ENCODE data around the gene ZNF135.

Gene ZNF135

DNA sequence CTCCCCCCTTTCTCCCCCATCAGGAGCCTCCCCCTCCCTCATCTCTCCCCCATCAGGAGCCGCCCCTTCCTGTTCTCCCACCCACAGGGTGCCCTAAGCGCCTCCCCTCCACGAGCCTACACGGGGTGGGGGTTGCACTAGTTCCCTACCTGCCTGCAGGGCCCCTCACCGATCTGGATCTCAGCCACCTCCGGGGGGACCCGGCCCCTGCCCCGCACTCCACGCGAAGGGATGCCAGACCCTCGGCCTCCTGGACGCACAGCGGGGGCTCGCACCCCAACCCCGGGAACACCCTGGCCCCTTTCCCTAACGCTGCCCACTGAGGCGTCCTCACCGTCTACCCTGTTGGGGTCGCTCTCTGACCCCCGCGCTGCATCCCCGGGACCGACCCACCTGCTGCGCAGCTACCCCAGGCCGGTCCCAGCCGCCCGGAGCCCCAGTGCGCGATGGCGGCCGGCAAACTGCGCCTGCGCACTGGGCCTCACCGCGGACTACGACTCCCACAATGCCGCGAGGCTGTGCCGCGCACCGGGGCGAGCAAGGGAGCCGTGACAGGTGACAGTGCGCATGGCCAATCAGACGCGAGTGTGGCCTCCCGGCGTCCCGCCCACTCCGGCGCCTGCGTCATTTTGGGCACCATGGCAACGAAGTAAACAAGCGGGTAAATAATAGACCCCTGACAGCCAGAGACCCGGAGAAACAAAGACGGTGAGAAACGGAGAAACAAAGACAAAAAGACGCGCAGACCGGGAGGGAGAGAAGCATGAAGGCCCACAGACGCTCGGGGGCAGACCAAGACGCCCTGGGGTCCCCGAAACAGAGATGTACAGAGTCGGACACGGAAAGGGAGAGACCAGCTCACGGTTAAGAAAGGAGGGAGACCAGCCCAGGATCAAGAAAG is 38.9 kb downstream of the ZNF135 start, which contains the start of gene ZSCAN18:
Gene ZSCAN18 (minus strand): TSS at position 451 of the 901 bp plus-strand sequence. CDS start 7,964 bp downstream, outside the sequence.
- peak within 1 kb of the TSS; percentile 73 for H2BK120ac ChIP-seq (ENCODE audit: low read depth, low read length)
- H4K8ac ChIP-seq (ENCODE audit: low read depth, low read length): peak within 1 kb of the TSS; percentile 52
- peak within 1 kb of the TSS; percentile 99 for H3K14ac ChIP-seq (ENCODE audit: low read length)
- H2AFZ ChIP-seq (ENCODE audit: low read length): peak within 1 kb of the TSS; percentile 90
- H3K4me3 ChIP-seq (ENCODE audit: low read length in 2 of 2): peak within 1 kb of the TSS; percentile 88 to 93
- no peaks in the 10 kb centered on the region for H3K27me3 ChIP-seq (ENCODE audit: control insufficient read depth in 3 of 3, insufficient read depth in 3 of 3, low read depth in 1 of 3, low read length in 3 of 3)
- H3K36me3 ChIP-seq (replicated peaks in 1 of 2; ENCODE audit: control insufficient read depth in 2 of 2, insufficient read depth in 2 of 2, low read length in 2 of 2): peaks cover 14 to 39% of the 10 kb centered on the region in 2 donors
- H3K23ac ChIP-seq (ENCODE audit: low read depth, low read length, poor library complexity): peak within 1 kb of the TSS; percentile 97
- no peak within 1 kb of the TSS for H4K91ac ChIP-seq (ENCODE audit: low read depth, low read length, poor library complexity)
- H2AK5ac ChIP-seq (ENCODE audit: low read depth, low read length): peak within 1 kb of the TSS; percentile 98
- peak within 1 kb of the TSS; percentile 91 for H2BK5ac ChIP-seq (ENCODE audit: low read length)
- peak within 1 kb of the TSS; percentile 75 for H2BK15ac ChIP-seq (ENCODE audit: low read length)
- peaks cover 4 to 7% of the 10 kb centered on the region in 2 donors for H3K4me1 ChIP-seq (ENCODE audit: control insufficient read depth in 2 of 2, insufficient read depth in 1 of 2, low read depth in 1 of 2, low read length in 2 of 2)
- peaks cover 19 to 67% of the 10 kb centered on the region in 2 donors for H3K9me3 ChIP-seq (replicated peaks in 1 of 2; ENCODE audit: control insufficient read depth in 2 of 2, insufficient read depth in 1 of 2, low read depth in 1 of 2, low read length in 2 of 2)
- peak within 1 kb of the TSS; percentile 98 for H3K9ac ChIP-seq (ENCODE audit: low read depth, low read length, poor library complexity)
- WGBS, 2 donors (ENCODE audit: extremely low coverage in 2 of 2, insufficient read length in 2 of 2, insufficient replicate concordance in 1 of 2): no CpG with 5 or more reads among the region's 67 CpGs
- no peak within 1 kb of the TSS for H2BK12ac ChIP-seq (ENCODE audit: low read length)
- peak within 1 kb of the TSS; percentile 100 for H3K18ac ChIP-seq (ENCODE audit: low read length)
- peak; percentile 100 for DNase-seq (ENCODE audit: low spot score)
- peak within 1 kb of the TSS; percentile 66 for H3K4me2 ChIP-seq (ENCODE audit: insufficient read depth, low read length, poor library complexity, severe bottlenecking)
- H3K4ac ChIP-seq (ENCODE audit: low read length): peak within 1 kb of the TSS; percentile 76
- H3K27ac ChIP-seq (replicated peaks; ENCODE audit: low read length): peak within 1 kb of the TSS; percentile 90
- H3K79me1 ChIP-seq (ENCODE audit: low read depth, low read length): peaks cover 30% of the 10 kb centered on the region

DNA sequence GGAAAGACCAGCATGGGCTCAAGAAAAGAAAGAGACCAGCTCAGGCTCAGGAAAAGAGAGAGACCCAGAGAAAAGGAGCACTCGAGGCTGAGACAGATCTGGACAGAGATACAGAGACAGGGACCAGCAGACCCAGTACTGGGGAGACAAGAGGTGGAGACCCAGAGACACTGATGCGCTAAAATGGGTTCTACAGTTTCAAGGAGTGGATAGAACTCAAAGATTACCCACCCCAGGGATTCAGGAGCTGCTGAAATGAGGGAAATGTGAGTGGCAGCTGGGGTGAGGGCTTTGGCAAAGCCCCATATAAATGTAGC is 39.6 kb downstream of the ZNF135 start:
- Histone ChIP-seq H2BK12ac (ENCODE audit: low read length) (no peak overlapping the region), H4K8ac (ENCODE audit: low read depth, low read length) (no peak overlapping the region), H3K27ac (replicated peaks; ENCODE audit: low read length) (peak overlapping the region; percentile 90), H3K36me3 (replicated peaks in 1 of 2; ENCODE audit: control insufficient read depth in 2 of 2, insufficient read depth in 2 of 2, low read length in 2 of 2) (peaks cover 11 to 33% of the 10 kb centered on the region in 2 donors), H2BK120ac (ENCODE audit: low read depth, low read length) (no peak overlapping the region), H3K4me1 (ENCODE audit: control insufficient read depth in 2 of 2, insufficient read depth in 1 of 2, low read depth in 1 of 2, low read length in 2 of 2) (peaks cover 4 to 7% of the 10 kb centered on the region in 2 donors), H3K18ac (ENCODE audit: low read length) (peak overlapping the region; percentile 69), H3K4me3 (ENCODE audit: low read length in 2 of 2) (peak overlapping the region; percentile 75 to 88), H3K27me3 (ENCODE audit: control insufficient read depth in 3 of 3, insufficient read depth in 3 of 3, low read depth in 1 of 3, low read length in 3 of 3) (no peaks in the 10 kb centered on the region), H3K4me2 (ENCODE audit: insufficient read depth, low read length, poor library complexity, severe bottlenecking) (peak overlapping the region; percentile 62), H2BK15ac (ENCODE audit: low read length) (no peak overlapping the region), H4K91ac (ENCODE audit: low read depth, low read length, poor library complexity) (no peak overlapping the region), H3K9ac (ENCODE audit: low read depth, low read length, poor library complexity) (no peak overlapping the region), H3K4ac (ENCODE audit: low read length) (no peak overlapping the region), H3K14ac (ENCODE audit: low read length) (no peak overlapping the region), H2AK5ac (ENCODE audit: low read depth, low read length) (no peak overlapping the region), H3K79me1 (ENCODE audit: low read depth, low read length) (peaks cover 26% of the 10 kb centered on the region), H2AFZ (ENCODE audit: low read length) (peak overlapping the region; percentile 90), H3K9me3 (replicated peaks in 1 of 2; ENCODE audit: control insufficient read depth in 2 of 2, insufficient read depth in 1 of 2, low read depth in 1 of 2, low read length in 2 of 2) (peaks cover 19 to 64% of the 10 kb centered on the region in 2 donors), H2BK5ac (ENCODE audit: low read length) (no peak overlapping the region), H3K23ac (ENCODE audit: low read depth, low read length, poor library complexity) (no peak overlapping the region)
- DNase-seq (ENCODE audit: low spot score): no peak
- WGBS, 2 donors (ENCODE audit: extremely low coverage in 2 of 2, insufficient read length in 2 of 2, insufficient replicate concordance in 1 of 2): no CpG with 5 or more reads among the region's 2 CpGs

DNA sequence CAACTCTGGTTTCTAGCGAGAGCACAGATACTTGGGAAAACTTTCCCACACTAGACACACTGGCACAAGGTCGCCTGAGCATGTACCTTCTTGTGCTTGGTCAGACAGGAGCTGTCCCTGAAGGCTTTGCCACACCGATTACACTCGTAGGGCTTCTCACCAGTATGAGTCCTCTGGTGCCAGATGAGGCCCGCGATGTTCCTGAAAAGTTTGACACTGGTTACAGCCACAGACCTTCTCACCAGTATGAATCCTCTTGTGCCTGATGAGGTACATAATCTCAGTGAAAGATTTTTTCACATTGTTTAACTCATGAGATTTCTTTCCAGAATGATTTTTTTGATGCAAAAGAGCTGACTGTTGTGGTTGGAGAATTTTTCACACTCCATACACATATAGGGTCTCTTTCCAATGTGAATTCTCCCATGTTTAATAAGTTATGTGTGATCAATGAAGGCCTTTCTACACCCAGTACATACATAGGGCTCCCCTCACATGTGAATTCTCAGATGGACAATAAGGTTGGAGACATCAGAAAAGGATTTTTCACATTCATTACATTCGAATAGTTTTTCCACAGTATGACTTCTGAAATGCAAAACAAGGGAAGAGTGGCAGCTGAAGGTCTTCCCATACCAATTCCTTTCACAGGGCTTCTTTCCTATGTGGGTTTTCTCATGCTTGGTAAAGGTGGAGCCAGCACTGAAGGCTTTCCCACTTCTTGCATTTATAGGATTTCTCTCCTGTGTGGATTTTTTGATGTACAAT is 48.9 kb downstream of the ZNF135 start:
- WGBS, 2 donors (ENCODE audit: extremely low coverage in 2 of 2, insufficient read length in 2 of 2, insufficient replicate concordance in 1 of 2): no CpG with 5 or more reads among the region's 7 CpGs
- no peaks in the 10 kb centered on the region for H3K4me1 ChIP-seq (ENCODE audit: control insufficient read depth in 2 of 2, insufficient read depth in 1 of 2, low read depth in 1 of 2, low read length in 2 of 2)
- no peak overlapping the region for H2BK15ac ChIP-seq (ENCODE audit: low read length)
- H2BK5ac ChIP-seq (ENCODE audit: low read length): no peak overlapping the region
- H2BK120ac ChIP-seq (ENCODE audit: low read depth, low read length): no peak overlapping the region
- H4K91ac ChIP-seq (ENCODE audit: low read depth, low read length, poor library complexity): no peak overlapping the region
- no peak overlapping the region for H3K23ac ChIP-seq (ENCODE audit: low read depth, low read length, poor library complexity)
- no peaks in the 10 kb centered on the region for H3K79me1 ChIP-seq (ENCODE audit: low read depth, low read length)
- peak overlapping the region in 1 of 2 donors; percentile 30 for H3K4me3 ChIP-seq (ENCODE audit: low read length in 2 of 2)
- H3K9ac ChIP-seq (ENCODE audit: low read depth, low read length, poor library complexity): no peak overlapping the region
- no peak overlapping the region for H2AFZ ChIP-seq (ENCODE audit: low read length)
- H3K9me3 ChIP-seq (replicated peaks in 1 of 2; ENCODE audit: control insufficient read depth in 2 of 2, insufficient read depth in 1 of 2, low read depth in 1 of 2, low read length in 2 of 2): peaks cover 29 to 58% of the 10 kb centered on the region in 2 donors
- H3K27ac ChIP-seq (replicated peaks; ENCODE audit: low read length): no peak overlapping the region
- H2BK12ac ChIP-seq (ENCODE audit: low read length): no peak overlapping the region
- no peak overlapping the region for H4K8ac ChIP-seq (ENCODE audit: low read depth, low read length)
- no peak overlapping the region for H3K18ac ChIP-seq (ENCODE audit: low read length)
- H3K36me3 ChIP-seq (replicated peaks in 1 of 2; ENCODE audit: control insufficient read depth in 2 of 2, insufficient read depth in 2 of 2, low read length in 2 of 2): no peaks in the 10 kb centered on the region
- no peaks in the 10 kb centered on the region for H3K27me3 ChIP-seq (ENCODE audit: control insufficient read depth in 3 of 3, insufficient read depth in 3 of 3, low read depth in 1 of 3, low read length in 3 of 3)
- H3K14ac ChIP-seq (ENCODE audit: low read length): no peak overlapping the region
- no peak overlapping the region for H3K4me2 ChIP-seq (ENCODE audit: insufficient read depth, low read length, poor library complexity, severe bottlenecking)
- no peak overlapping the region for H2AK5ac ChIP-seq (ENCODE audit: low read depth, low read length)
- DNase-seq (ENCODE audit: low spot score): no peak
- no peak overlapping the region for H3K4ac ChIP-seq (ENCODE audit: low read length)

DNA sequence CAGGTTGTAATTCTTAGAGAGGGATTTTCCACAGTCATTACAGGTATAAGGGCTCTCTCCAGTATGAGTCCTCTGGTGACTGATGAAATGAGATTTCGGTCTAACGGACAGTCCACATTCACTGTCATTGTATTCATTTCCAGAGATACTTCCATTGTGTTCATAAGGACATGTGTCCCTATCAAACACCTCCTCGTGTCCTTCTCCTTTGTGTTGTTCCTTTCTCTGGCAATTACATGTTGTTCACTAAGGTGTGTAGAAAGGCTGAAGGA is 49.4 kb downstream of the ZNF135 start:
- H2AK5ac ChIP-seq (ENCODE audit: low read depth, low read length): no peak overlapping the region
- WGBS, 2 donors (ENCODE audit: extremely low coverage in 2 of 2, insufficient read length in 2 of 2, insufficient replicate concordance in 1 of 2): no CpG with 5 or more reads among the region's 3 CpGs
- no peak overlapping the region for H3K4me3 ChIP-seq (ENCODE audit: low read length in 2 of 2)
- no peak overlapping the region for H4K8ac ChIP-seq (ENCODE audit: low read depth, low read length)
- H2BK120ac ChIP-seq (ENCODE audit: low read depth, low read length): no peak overlapping the region
- peaks cover 32 to 60% of the 10 kb centered on the region in 2 donors for H3K9me3 ChIP-seq (replicated peaks in 1 of 2; ENCODE audit: control insufficient read depth in 2 of 2, insufficient read depth in 1 of 2, low read depth in 1 of 2, low read length in 2 of 2)
- H3K27me3 ChIP-seq (ENCODE audit: control insufficient read depth in 3 of 3, insufficient read depth in 3 of 3, low read depth in 1 of 3, low read length in 3 of 3): no peaks in the 10 kb centered on the region
- H4K91ac ChIP-seq (ENCODE audit: low read depth, low read length, poor library complexity): no peak overlapping the region
- no peak overlapping the region for H2AFZ ChIP-seq (ENCODE audit: low read length)
- H2BK5ac ChIP-seq (ENCODE audit: low read length): no peak overlapping the region
- H2BK15ac ChIP-seq (ENCODE audit: low read length): no peak overlapping the region
- no peak overlapping the region for H3K14ac ChIP-seq (ENCODE audit: low read length)
- H2BK12ac ChIP-seq (ENCODE audit: low read length): no peak overlapping the region
- no peak overlapping the region for H3K18ac ChIP-seq (ENCODE audit: low read length)
- no peaks in the 10 kb centered on the region for H3K36me3 ChIP-seq (replicated peaks in 1 of 2; ENCODE audit: control insufficient read depth in 2 of 2, insufficient read depth in 2 of 2, low read length in 2 of 2)
- DNase-seq (ENCODE audit: low spot score): no peak
- no peak overlapping the region for H3K27ac ChIP-seq (replicated peaks; ENCODE audit: low read length)
- H3K4me2 ChIP-seq (ENCODE audit: insufficient read depth, low read length, poor library complexity, severe bottlenecking): no peak overlapping the region
- no peaks in the 10 kb centered on the region for H3K79me1 ChIP-seq (ENCODE audit: low read depth, low read length)
- H3K23ac ChIP-seq (ENCODE audit: low read depth, low read length, poor library complexity): no peak overlapping the region
- no peak overlapping the region for H3K9ac ChIP-seq (ENCODE audit: low read depth, low read length, poor library complexity)
- no peak overlapping the region for H3K4ac ChIP-seq (ENCODE audit: low read length)
- H3K4me1 ChIP-seq (ENCODE audit: control insufficient read depth in 2 of 2, insufficient read depth in 1 of 2, low read depth in 1 of 2, low read length in 2 of 2): no peaks in the 10 kb centered on the region
